Lower leg skin (tissue), 4 donors: Measurements from ENCODE around the gene RC3H1. TPM values are rescaled to one million over a fixed set of nuclear protein-coding genes. Genes with fewer than 3 reads are reported as not detected.

Experiments used
- DNase-seq, 2 donors: peaks; one replicate each; pipeline ENCODE4 v3.0.0-alpha.2; 2019; ENCODE audit warnings: low spot score in 2 of 2
- H3K4me3 ChIP-seq: fragments of 200-600 bp; sonication (generic); 2 replicates; pipeline ENCODE4 v1.5.1; 2017; ENCODE audit warnings: mild to moderate bottlenecking, low read depth; ENCODE audit not compliant: poor library complexity, severe bottlenecking
- CTCF ChIP-seq, 3 donors: fragments of 450-650 bp; IDR thresholded peaks; one replicate each; pipeline ENCODE4 v1.5.1; 2016; ENCODE audit warnings: antibody characterized with exemption in 3 of 3, mild to moderate bottlenecking in 3 of 3, moderate library complexity in 2 of 3
- POLR2A ChIP-seq, 2 donors: fragments of 450-650 bp; IDR thresholded peaks; one replicate each; pipeline ENCODE4 v1.6.1; 2016 to 2017; ENCODE audit warnings: antibody characterized with exemption in 2 of 2, mild to moderate bottlenecking in 1 of 2, moderate library complexity in 1 of 2
- WGBS, 2 donors: methylation state at CpG; one replicate each; pipeline ENCODE4 v1.1.5; 2018; 5-methylcytosine and 5-hydroxymethylcytosine counted together
- intact Hi-C: fragments of 100-400 bp; cut with DNase I; formaldehyde crosslinking; loops from one replicate; pipeline ENCODE4 v1.15.0; 2023; ENCODE audit warnings: low total_unique reads
- total RNA-seq, 4 donors: library from RNA; depleted of rRNA; stranded (reverse); fragments of >200 nt; gene quantifications; one replicate each; pipeline ENCODE4 v1.1.0, GENCODE V29; 2016

Gene RC3H1
- total RNA-seq, 4 donors from 2014 or later: 16.1 to 30.9 (median 27.0) TPM

- intact Hi-C loops: no loop called here
- TF ChIP-seq CTCF (IDR thresholded peaks at IDR 0.05) (no peak), POLR2A (IDR thresholded peaks at IDR 0.05) (no peak)
- no peak overlapping the region for H3K4me3 ChIP-seq
- 57 to 69% methylated on average over 3 of the region's 3 CpGs for WGBS, 2 donors
- DNase-seq: no peak
Measured at GRCh38 chr1:173894189-173894588, 128.0 kb downstream of the RC3H1 start.

GRCh38 chr1:173893611-173894010 lies 128.5 kb downstream of the RC3H1 start:
- no peak for DNase-seq
- TF ChIP-seq CTCF (IDR thresholded peaks at IDR 0.05) (no peak), POLR2A (IDR thresholded peaks at IDR 0.05) (no peak)
- WGBS, 2 donors: 91 to 92% methylated on average over 1 of the region's 1 CpG
- intact Hi-C loops: no loop called here
- no peak overlapping the region for H3K4me3 ChIP-seq

- no peak for TF ChIP-seq POLR2A (IDR thresholded peaks at IDR 0.05)
- TF ChIP-seq CTCF (IDR thresholded peaks at IDR 0.05): no peak
- intact Hi-C loops: no loop called here
- H3K4me3 ChIP-seq: no peak overlapping the region
- DNase-seq: no peak
- WGBS, 2 donors: 94 to 96% methylated on average over 2 of the region's 2 CpGs
Measured at GRCh38 chr1:173889885-173890284, 132.3 kb downstream of the RC3H1 start.

- no peak for DNase-seq
- intact Hi-C loops: no loop called here
- H3K4me3 ChIP-seq: no peak overlapping the region
- TF ChIP-seq CTCF (IDR thresholded peaks at IDR 0.05): no peak
- no peak for TF ChIP-seq POLR2A (IDR thresholded peaks at IDR 0.05)
Measured at GRCh38 chr1:173888749-173889148, 133.4 kb downstream of the RC3H1 start.

- no peak for TF ChIP-seq CTCF (IDR thresholded peaks at IDR 0.05)
- TF ChIP-seq POLR2A (IDR thresholded peaks at IDR 0.05): no peak
- no peak overlapping the region for H3K4me3 ChIP-seq
- intact Hi-C loops: no loop called here
- WGBS, 2 donors: 95 to 100% methylated on average over 2 of the region's 2 CpGs
- DNase-seq: no peak
Measured at GRCh38 chr1:173887627-173888026, 134.5 kb downstream of the RC3H1 start.
